ENCODE results near the gene ANK3.

Gene ANK3

GRCh38 chr10:60414111-60414510 is 24.4 kb upstream of the ANK3 start:
- TF ChIP-seq, protein P1, sequence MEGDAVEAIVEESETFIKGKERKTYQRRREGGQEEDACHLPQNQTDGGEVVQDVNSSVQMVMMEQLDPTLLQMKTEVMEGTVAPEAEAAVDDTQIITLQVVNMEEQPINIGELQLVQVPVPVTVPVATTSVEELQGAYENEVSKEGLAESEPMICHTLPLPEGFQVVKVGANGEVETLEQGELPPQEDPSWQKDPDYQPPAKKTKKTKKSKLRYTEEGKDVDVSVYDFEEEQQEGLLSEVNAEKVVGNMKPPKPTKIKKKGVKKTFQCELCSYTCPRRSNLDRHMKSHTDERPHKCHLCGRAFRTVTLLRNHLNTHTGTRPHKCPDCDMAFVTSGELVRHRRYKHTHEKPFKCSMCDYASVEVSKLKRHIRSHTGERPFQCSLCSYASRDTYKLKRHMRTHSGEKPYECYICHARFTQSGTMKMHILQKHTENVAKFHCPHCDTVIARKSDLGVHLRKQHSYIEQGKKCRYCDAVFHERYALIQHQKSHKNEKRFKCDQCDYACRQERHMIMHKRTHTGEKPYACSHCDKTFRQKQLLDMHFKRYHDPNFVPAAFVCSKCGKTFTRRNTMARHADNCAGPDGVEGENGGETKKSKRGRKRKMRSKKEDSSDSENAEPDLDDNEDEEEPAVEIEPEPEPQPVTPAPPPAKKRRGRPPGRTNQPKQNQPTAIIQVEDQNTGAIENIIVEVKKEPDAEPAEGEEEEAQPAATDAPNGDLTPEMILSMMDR (IDR thresholded peaks at IDR 0.05; ENCODE audit: borderline replicate concordance, insufficient read depth, low read depth, low read length) = no peak
- H3K4me3 ChIP-seq (ENCODE audit: low read depth, low read length) = no peak overlapping the region

DNA sequence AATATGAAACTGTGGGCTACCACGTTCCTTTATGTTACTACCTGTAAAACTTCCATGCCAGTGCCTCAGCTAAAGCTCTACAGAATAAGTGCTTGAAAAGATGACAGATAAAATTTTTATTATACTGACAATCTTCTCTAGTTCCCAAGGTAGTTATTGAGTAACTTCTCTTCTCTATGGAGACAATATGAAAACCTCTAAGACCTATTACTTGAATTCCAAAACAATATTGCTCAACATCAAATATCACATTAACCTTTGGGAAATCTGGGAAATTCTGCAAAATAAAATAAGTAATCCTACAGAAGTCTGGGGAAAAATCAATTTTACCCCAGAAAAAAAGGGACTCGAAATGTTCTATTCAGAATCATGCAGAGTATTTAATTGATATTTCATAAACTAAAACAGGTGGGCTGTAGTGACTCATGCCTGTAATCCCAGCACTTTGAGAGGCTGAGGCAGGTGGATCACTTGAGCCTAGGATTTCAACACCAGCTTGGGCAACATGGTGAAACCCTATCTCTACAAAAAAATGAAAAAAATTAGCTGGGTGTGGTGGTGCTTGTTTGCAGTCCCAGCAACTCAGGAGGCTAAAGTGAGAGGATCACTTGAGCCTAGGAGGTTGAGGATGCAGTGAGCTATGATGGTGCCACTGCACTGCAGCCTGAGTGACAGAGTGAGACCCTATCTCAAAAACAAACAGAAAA is 23.8 kb upstream of the ANK3 start:
- no peak overlapping the region for H3K4me3 ChIP-seq (ENCODE audit: low read depth, low read length)
- TF ChIP-seq, protein P1 (IDR thresholded peaks at IDR 0.05; ENCODE audit: borderline replicate concordance, insufficient read depth, low read depth, low read length) = no peak

- H3K4me3 ChIP-seq (ENCODE audit: low read depth, low read length) = no peak overlapping the region
- TF ChIP-seq, protein P1 (IDR thresholded peaks at IDR 0.05; ENCODE audit: borderline replicate concordance, insufficient read depth, low read depth, low read length) = no peak
Measured at GRCh38 chr10:60410970-60411369, 21.3 kb upstream of the ANK3 start.

DNA sequence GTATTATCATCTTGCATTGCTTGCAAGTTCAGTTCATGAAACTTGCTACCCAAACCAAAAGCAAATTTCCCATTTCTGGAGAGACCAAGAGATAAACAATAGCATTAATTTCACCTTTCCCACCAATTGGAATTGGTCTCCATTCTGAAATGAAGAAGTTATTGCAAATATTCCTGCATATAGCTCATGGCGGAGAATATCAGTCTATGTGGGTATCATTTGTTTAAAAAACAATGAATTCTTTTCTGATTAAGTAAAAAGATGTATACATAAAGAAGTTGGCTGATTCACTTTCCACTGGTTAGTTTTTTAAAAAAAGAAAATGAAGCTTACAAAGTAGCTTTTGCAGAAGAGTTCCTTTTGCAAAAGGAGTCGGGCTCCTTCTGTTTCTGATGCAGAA is 19.5 kb upstream of the ANK3 start:
- no peak overlapping the region for H3K4me3 ChIP-seq (ENCODE audit: low read depth, low read length)
- TF ChIP-seq, protein P1 (IDR thresholded peaks at IDR 0.05; ENCODE audit: borderline replicate concordance, insufficient read depth, low read depth, low read length) = no peak

DNA sequence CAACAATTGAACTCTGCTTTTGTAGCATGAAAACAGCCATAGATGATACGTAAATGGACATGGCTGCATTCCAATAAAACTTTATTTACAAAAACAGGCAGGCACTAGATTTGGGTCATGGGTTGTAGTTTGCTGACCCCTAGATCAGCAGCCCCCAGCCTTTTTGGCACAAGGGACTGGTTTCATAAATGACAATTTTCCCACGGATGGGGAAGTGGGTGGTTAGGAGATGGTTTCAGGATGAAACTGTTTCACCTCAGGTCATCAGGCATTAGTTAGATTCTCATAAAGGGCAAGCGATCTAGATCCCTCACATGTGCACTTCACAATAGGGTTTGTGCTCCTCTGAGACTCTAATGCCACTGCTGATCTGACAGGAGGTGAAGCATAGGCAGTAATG is 16.5 kb upstream of the ANK3 start:
- TF ChIP-seq, protein P1 (IDR thresholded peaks at IDR 0.05; ENCODE audit: borderline replicate concordance, insufficient read depth, low read depth, low read length) = no peak
- H3K4me3 ChIP-seq (ENCODE audit: low read depth, low read length) = no peak overlapping the region

DNA sequence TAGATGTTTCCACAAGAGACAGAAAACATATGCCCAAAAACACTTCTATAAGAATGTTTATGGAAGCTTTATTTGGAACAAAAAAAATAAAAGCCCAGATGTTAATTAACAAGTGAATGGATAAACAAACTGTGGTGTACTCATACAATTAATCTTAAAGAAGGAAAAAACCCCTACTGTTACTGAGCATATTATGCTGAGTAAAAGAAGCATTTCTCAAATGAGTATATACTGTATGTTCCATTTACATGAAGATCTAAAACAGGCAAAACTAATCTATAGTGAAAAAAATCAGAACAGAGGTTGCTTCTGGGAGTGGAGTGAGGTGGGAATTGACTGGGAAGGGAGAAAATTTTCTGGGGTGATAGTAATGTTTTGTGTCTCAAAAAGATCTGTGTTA is 15.5 kb upstream of the ANK3 start:
- H3K4me3 ChIP-seq (ENCODE audit: low read depth, low read length) = no peak overlapping the region
- TF ChIP-seq, protein P1 (IDR thresholded peaks at IDR 0.05; ENCODE audit: borderline replicate concordance, insufficient read depth, low read depth, low read length) = no peak

GRCh38 chr10:60403168-60403873 is 13.6 kb upstream of the ANK3 start:
- TF ChIP-seq, protein P1 (IDR thresholded peaks at IDR 0.05; ENCODE audit: borderline replicate concordance, insufficient read depth, low read depth, low read length) = no peak
- H3K4me3 ChIP-seq (ENCODE audit: low read depth, low read length) = no peak overlapping the region

Data from GM12875 (cell line).